Transverse colon (tissue), 4 donors: ENCODE results near the gene KBTBD4.

ENCODE experiments used
- CTCF ChIP-seq, 5 experiments: fragments of 200-600 bp in 3 of 5; fragments of 450-650 bp in 2 of 5; sonication (generic) in 3 of 5; IDR thresholded peaks; 1 replicate in 2 of 5; 2 replicates in 3 of 5; pipeline ENCODE4 v1.5.1; 2016 to 2017; ENCODE audit warnings: antibody characterized with exemption in 5 of 5, inconsistent platforms in 3 of 5, mild to moderate bottlenecking in 2 of 5, moderate library complexity in 1 of 5
- EP300 ChIP-seq: sonication (generic); formaldehyde crosslinking; IDR thresholded peaks from one replicate; pipeline ENCODE4 v1.6.1; 2017; ENCODE audit warnings: antibody characterized with exemption, low read depth
- POLR2A ChIP-seq: fragments of 450-650 bp; IDR thresholded peaks from one replicate; pipeline ENCODE4 v1.6.1; 2016; ENCODE audit warnings: antibody characterized with exemption, mild to moderate bottlenecking, moderate library complexity
- POLR2AphosphoS5 ChIP-seq, 3 donors: sonication (generic); formaldehyde crosslinking; IDR thresholded peaks; one replicate each; pipeline ENCODE4 v1.6.1; 2016; ENCODE audit warnings: antibody characterized with exemption in 3 of 3

GRCh38 chr11:47550288-47551047, 28.3 kb downstream of the KBTBD4 start:
- TF ChIP-seq CTCF (IDR thresholded peaks at IDR 0.05), result no peak
- no peak for TF ChIP-seq POLR2A
- no peak for TF ChIP-seq EP300
- no peak for TF ChIP-seq POLR2AphosphoS5 (IDR thresholded peaks at IDR 0.05)
